Stimulated activated CD4-positive, alpha-beta T cell treated with anti-CD3 and anti-CD28 coated beads, Interleukin-4, amount 100 ng/mL, for 24 hours (primary cell): ENCODE measurements around the gene WDR83.
"Not testable (repeated sequence)": the region's sequence is repeated elsewhere in the genome, so short reads cannot be mapped to it uniquely, and the experiment has no call there.

ENCODE experiments used
- DNase-seq: peaks from one replicate; pipeline ENCODE4 v3.0.0-alpha.2; 2020

Gene WDR83

DNA sequence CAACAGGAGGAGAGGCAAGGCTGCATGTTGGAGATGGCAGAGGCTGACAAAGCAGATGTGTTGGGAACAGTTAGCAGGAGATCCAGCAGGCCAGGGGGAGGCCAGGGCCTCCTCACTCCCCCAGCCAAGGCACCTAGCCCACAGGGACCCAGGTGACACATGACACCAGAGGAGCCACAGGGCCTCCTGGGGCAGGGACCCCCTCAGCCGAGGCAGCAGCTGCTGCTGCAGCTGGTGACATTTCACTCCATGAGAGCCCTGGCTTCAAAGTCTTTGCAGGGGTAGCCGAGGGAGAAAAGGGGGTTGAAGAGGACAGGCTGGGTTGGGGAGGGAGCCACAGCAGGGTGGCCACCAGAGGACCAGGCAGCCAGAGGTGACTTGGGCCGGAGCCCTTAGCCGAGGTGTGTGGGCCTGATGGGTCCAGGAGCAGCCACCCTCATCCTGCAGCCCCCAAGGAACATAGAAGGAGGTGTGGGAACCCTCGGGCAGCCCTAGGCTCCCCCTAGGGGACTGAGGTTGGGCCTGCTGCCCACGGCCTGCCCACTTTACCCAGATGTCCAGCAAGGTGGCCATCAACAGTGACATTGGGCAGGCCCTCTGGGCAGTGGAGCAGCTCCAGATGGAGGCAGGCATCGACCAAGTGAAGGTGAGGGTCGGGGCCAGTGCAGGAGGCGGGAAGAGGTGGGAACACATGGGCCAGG, 21.0 kb downstream of the WDR83 start, which contains the start of gene GNG14:
GNG14 (plus strand) TSS at position 503 of the 701 bp plus-strand sequence; CDS start at position 554, 51 bp downstream.
- DNase-seq: no peak

DNA sequence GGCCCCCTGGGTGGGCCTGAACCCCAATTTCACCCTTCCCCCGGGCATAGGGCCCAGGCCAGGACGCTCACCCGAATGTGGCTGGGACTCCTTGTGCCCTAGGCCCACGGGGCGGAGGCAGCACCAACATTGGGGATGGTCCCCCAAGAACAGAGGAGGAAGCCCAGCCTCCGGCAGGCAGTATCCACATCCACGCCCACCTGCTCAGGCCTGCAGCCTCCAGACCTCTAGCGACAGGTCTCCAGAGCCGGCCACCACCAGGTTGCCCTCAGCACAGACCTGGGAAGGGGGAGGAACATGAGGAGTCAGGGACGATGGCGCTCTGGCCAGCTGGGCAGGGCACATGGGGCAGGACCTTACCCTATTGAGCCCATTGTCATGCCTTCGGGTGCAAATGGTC, 22.4 kb downstream of the WDR83 start:
- no peak for DNase-seq

DNA sequence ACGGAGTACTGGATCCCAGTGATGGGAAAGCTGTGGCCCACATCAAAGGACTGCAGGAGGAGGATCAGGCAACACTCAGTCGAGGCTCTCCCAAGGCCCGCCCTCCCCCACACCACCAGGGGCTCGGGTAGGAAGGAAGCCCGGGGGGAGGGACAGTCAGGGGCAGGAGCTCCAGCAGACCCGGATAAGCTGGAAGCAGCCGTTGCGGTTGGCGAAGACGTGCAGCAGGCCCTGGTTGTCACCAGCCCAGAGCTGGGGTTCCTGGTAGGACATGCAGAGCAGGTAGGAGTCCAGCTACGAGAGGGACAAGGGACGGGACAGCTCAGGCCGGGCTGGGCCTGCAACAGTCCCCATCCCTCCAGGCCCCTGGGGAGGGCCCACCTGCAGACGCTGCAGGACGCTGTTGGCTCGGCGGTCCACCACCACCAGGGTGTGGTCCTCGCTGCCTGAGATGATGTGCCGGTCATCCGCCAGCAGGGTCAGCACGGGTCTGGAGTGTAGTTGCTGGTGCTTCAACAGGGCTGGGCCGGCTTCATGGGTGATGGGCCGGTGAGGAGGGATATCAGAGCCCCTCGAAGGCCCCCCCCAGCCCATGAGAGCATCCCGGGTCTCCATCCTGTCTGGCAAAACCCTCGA, 23.1 kb downstream of the WDR83 start:
- DNase-seq: no peak

DNA sequence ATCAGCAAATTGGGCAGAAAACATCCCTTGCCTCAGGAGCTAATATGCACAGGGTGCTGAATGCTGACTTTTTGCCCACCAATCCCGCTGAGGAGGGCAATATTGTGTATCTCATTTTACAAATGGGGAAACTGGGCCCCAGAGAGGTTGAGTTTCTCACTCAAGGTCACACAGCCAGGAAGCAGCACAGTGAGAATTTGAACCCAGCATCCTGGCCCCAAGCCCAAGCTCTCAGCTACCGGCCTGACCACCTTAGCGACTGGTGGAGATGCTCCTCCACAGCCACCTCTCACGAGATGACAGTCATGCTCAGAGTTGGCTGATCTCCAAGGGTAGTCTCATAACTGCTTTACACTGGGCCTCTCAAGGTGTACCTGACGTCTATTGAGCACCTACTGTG, 26.4 kb downstream of the WDR83 start:
- DNase-seq: no peak

DNA sequence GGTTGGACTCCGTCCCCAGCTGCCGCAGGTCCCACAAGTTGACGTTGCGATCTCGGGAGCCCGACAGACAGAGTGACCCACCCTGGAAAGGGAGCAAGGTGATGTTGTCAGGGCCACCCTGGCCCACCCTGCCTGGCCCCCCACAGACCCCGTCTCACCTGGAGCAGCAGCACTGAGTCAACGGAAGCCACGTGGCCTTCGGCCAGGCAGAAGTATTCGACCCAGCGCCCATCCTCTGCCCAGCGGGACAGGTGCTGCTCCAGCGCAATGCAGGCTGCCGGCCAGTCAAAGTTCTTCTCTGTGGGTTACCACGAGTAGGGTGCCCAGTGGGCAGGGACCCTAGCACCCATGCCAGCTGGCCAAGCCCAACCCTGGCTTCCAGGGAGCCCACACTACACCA, 28.0 kb downstream of the WDR83 start:
- no peak for DNase-seq

DNA sequence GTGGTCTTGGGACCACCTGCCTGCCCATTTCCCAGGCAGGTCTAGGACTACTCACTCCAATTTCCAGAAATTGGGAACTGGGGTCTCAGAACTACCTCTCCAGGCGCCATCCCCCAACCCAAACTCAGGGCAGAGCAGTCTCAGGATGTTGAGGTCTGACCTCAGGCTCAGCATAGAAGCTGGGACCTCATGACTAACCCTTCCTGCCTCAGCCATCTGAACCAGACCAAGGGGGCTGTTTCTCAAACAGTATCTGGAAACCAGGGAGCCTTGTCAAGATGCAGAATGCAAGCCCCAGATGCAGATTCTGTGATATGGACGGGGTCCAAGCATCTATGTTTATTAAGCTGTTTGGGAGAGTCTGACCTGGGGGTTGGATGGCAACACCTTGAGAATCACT, 28.5 kb downstream of the WDR83 start:
- DNase-seq: no peak

DNA sequence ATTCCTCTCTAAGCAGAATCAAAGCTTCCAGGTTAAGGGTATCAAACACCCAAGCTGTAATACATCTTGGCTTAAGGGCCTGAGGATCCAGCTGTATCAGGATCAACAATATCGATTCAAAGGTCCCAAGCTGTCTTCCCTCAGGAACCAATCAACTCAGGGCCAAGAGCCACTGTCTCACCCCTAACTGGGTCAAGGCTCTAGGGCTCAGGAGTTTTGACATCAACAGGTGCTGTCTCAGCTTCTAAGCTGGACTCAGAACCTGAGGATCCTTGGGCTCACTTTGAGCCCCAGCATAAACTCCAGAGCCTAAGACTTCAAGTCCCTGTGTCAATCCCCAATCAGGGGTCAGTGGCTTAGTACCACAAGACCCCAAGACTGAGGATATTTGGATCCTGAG, 28.9 kb downstream of the WDR83 start:
- DNase-seq: no peak

DNA sequence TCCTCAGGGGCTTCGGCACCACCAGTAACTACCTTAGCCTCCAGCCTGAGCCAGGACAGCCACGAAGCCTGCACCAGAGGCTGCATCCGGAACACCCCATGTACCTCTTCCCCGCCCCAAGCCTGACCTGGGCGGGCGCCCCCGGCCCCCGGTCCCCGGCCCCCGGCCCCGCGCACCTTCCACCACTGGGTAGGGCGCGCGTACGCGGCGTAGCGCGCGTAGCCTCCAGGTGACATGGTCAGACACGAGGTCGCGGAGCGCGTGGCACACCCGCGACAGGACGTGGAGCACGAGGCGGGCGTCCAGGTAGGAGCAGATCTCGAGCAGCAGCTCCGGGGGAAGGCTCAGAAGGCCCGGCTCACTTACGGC, 29.4 kb downstream of the WDR83 start:
- DNase-seq: no peak

DNA sequence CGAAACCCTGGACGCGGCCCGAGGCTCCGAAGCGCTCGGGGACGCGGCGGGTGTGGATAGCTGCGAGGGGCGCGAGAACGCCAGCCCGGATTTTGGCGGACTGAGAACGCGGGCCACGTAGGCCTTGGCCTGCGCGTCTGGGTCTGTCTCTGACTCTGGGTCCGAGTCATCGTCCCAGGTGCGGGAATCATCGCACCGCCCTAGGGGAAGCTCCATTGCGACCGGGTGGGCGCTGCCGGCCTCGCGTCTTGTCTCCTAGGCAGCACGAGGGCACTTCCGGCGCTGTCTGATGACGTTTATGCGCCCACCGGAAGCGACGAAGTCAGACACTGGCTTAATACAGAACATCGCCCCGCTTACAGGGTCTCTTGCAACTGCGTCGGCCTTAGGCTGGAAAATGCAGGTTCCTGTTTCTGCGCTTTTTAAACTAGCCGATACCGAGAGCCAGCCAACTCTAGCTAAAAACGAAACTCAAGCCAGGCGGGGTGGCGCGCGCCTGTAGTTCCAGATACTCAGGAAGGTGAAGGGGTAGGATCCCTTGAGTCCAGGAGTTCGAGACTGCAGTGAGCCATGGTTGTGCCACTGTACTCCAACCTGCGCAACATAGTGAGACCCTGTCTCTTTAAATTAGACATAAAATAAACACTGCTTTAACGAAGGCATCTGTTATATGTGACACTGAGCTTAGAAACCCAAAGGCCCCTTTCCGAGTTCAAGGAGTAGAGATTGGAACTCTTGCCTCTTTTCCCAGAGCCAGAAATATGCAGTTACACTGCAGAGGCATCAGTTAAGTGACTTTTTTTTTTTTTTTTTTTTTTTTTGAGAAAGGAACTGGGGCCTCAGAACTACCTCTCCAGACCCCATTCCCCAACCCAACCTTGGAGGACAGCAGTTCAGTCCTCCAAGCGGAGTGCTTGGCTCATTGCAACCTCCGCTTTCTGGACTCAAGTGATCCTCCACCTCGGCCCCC, 30.0 kb downstream of the WDR83 start, which contains the start of gene FBXW9:
FBXW9 (minus strand) TSS at position 266 of the 970 bp plus-strand sequence; CDS start at position 216, 50 bp downstream.
- peak; percentile 98 for DNase-seq

DNA sequence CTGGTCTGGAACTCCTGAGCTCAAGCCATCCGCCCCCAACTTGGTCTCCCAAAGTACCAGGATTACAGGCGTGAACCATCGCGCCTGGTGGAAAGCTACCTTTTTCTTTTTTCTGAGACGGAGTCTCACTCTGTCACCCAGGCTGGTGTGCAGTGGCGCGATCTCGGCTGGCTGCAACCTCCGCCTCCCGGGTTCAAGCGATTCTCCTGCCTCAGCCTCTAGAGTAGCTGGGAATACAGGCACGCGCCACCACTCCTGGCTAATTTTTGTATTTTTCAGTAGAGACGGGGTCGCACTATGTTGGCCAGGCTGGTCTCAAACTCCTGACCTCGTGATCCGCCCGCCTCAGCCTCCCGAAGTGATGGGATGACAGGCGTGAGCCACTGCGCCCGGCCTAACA, 30.8 kb downstream of the WDR83 start:
- DNase-seq: not testable (repeated sequence)

DNA sequence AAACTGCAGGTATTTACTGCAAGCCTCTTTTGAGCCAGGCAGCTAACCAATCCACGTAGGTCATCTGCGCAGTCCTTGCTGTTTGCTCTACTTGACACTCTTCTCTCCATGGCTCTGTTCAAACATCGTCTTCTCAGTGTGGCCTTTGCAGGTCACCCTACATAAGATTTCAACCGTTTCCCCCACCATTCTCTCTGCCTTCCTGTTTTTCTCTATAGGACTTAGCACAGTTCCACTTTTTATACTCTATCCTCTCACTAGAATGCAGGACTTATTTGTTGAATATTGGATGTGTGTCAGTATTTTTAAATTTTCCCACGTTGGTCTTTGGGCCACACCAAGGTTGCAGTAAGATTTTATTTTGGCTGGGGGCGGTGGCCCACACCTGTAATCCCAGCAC, 31.5 kb downstream of the WDR83 start:
- no peak for DNase-seq

DNA sequence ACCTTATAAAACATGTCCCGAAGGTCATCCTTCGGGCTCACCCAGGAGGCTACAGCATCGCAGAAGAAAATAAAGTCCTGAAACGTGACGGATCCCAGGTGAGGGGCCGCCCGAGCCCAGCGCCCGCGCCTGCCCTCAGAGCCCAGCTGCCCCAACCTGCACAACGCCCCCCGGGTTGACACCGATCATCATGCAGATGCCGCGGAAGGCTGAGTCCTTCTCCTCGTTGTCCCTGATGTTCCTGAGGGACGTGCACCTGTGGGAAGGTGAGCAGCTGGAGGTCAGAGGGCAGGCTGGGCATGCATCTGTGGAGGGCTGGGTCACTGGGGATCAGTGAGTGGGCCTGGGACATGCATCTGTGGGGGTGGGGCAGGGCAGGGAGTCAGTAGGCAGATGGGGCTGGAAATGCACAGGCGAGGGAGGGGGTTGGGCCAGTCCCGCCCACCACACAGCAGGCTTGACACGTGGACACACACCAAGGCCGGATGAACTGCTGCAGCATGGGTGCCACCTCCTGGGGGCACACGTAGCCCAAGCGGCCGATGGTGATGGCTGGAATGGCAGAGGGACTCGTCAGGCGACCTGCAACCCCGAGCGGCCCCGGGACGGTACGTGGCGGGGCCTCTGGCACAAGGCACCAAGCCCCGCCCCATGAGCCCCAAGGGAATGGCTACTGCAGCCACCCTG, 35.1 kb downstream of the WDR83 start:
- DNase-seq: no peak

DNA sequence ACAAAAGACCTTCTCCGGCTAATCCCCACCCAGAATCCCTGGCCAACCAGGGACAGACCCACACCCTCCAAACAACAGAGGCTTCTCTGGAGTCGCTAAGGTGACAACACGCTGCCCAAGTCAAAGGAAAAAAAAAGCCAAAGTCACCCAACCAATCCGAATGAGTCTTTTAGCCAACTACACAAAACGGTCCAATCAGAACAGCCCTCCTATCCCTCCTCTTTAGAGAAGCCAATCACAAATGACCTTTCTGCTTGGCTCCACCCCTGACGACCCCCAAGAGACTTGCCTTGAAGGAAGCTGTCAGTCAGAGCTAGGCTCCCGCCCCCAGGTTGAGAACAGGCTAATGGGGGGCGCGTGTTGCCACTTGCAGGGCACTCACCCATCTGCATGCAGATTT, 36.4 kb downstream of the WDR83 start:
- peak; percentile 14 for DNase-seq

DNA sequence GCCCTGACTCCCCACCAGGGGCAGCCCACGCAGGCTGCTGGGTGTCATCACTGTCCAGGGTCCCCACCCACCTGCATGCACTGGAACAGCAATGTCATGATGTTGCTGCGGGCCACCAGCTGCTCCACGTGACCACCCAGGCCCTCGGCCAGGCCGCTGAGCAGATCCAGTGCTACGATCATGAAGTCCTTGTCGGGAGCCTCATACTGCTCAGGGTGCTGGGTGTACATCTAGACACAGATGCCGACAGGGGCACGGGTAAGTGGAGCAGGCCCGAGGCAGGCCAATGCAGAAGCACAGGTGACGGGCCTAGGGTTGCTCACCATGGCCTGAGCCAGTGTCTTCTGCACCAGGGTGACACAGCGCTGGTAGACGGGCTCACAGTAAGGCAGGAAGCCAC, 38.6 kb downstream of the WDR83 start:
- no peak for DNase-seq

DNA sequence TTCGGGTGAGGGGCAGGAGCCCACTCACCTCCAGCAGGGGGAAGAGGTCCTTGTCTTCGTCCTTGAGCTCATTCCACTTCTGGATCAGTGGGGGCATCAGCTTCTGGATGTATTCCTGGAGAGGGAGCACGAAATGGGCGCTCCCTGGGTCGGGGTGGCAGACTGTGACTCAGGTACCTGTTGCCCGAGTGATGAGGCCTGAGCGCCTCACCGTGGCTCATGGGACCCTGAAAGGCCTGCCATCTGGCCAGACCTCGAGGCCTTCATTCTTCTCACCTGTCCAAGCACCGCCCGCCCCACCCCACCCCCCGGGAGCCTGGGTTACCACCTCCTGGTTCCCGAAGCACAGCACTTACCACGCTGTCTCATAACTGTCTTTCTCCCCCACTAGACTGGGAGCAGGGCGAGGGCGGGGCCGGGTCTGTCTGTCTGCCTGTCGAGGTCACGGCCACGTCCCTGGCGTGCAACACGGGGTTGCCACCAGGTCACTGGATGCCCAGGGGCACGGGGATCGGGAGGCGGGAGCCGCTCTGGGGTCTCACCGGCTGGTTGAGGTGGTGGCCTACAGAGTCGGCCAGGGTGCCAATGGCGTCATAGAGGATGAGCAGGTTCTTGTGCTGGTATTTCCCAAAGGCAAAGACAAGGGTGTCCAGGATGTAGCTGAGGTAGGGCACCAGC, 39.2 kb downstream of the WDR83 start:
- DNase-seq: no peak

DNA sequence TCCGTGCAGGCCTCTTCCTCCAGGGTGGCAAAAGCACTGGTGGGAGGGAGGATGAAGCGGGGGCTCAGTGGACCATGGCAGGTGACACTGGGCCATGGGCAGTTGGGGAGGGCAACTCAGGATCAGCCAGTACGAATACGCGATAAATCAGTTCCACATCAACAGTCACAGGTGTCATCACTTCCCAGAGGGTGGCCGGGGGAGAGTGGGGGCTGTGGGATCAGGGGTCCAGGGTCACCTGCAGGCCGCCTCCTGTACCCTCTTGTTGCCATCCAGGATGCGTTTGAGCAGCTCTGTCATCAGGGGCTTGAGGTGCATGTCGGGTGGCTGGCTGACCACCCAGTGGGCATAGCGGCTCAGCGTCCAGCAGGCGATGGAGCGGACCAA, 39.7 kb downstream of the WDR83 start:
- no peak for DNase-seq

DNA sequence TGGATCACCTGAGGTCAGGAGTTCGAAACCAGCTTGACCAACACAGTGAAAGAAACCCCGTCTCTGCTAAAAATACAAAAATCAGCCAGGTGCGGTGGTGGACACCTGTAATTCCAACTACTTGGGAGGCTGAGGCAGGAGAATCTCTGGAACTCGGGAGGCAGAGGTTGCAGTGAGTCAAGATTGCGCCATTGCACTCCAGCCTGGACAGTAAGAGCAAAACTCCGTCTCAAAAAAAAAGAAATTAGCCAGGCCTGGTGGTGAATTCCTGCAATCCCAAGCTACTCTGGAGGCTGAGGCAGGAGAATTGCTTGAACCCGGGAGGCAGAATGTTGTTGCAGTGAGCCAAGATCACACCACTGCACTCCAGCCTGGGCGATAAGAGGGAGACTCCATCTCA, 42.0 kb downstream of the WDR83 start:
- no peak for DNase-seq

DNA sequence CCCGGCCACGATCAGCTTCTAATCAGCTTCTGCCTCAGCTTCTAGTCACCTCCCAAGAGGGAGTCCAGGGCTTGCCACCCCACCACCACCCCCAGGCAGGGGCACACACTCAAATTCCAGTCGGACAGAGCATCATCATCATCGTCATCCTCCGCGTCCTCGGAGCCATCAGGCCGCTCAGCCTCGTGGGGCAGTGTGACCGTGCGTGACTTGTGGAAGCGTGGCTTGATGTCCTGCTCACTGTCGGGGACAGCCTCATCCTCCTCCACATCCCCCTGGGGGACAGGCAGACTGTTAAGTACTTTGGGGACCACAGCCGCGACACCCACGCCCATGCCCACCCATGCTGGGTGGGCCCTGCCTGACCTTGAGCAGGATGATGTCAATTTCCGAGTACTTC, 44.6 kb downstream of the WDR83 start:
- no peak for DNase-seq

DNA sequence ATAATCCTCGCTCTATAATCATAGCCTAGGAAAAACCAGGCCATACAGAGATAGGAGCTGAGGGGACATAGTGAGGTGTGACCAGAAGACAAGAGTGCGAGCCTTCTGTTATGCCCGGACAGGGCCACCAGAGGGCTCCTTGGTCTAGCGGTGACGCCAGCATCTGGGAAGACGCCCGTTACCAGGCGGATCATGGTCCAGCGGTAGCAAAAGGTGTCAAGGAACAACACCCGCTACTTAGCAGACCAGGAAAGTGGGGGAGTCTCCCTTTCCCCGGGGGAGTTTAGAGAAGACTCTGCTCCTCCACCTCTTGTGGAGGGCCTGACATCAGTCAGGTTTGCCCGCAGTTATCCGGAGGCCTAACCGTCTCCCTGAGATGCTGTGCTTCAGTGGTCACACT, 45.5 kb downstream of the WDR83 start:
- not testable (repeated sequence) for DNase-seq

DNA sequence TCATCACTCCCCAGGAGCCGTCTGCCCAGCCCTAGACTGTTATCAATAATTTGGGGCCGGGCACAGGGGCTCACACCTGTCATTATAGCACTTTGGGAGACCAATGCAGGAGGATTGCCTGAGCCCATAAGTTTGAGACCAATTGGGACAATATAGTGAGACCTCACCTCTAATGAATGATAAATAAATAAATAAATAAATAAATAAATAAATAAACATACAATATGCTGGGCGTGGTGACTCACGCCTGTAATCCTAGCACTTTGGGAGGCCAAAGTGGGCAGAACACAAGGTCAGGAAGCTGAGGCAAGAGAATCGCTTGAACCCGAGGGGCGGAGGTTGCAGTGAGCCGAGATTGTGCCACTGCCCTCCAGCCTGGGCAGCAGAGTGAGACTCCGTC, 46.7 kb downstream of the WDR83 start:
- not testable (repeated sequence) for DNase-seq

DNA sequence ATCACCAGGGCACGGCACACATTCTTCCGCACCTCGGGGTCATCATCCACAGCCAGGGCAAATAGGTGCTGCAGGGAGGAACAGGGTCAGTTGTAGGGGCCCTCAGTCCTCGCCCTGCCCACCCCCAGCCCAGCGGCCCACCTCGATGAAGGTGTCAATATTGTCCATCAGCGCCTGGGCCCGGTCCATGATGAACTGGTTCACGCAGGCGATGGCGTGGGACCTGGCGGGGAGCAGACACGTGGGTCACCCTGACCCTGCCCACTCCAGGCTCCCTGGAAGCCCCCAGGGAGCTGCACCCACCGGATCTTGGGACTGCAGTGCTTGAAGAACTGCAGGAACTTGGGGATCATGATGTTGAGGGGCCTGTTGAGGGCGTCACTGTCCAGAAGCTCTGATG, 48.5 kb downstream of the WDR83 start:
- no peak for DNase-seq

DNA sequence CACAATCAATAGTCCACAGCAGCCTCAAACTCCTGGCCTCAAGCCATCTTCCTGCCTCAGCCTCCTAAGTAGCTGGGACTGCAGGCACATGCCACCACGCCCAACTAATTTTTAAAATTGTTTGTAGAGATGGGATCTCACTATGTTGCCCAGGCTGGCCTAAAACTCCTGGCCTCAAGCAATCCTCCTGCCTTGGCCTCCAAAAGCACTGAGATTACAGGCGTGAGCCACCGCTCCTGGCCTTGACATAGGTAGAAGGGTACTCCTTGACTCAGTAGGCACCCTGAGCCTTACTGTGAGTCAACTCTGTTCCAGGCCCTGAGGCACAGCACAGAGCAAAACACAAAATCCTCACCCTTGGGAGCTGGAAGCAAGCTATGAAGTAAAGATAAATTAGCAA, 49.3 kb downstream of the WDR83 start:
- DNase-seq: no peak
